HCT116 (cell line): ENCODE measurements around the gene ATAD2B. TPM values are rescaled to one million over a fixed set of nuclear protein-coding genes. Genes with fewer than 3 reads are reported as not detected.

Source experiments
- ATAC-seq: fragments of 200-7000 bp; cut with Tn5 transposase; 2 replicates; pipeline ENCODE4 v1.9.1; 2020; ENCODE audit warnings: mild to moderate bottlenecking, moderate library complexity
- BruUV-seq: library from RNA; stranded (reverse); fragments of 400-500 nt; replicated peaks from 2 replicates; lab custom pipeline; 2021; lab: Mats Ljungman, UMichigan
- CTCF ChIA-PET: fragments of 300-600 bp; sonication (Branson Sonifier 250); formaldehyde crosslinking; loops from one replicate; lab custom pipeline; 2021; ENCODE audit warnings: antibody characterized with exemption; lab: Charles Lee
- POLR2A ChIA-PET: fragments of 300-600, 350-600 bp; sonication (Branson Sonifier 250); formaldehyde crosslinking; loops from one replicate; lab custom pipeline; 2021; ENCODE audit warnings: antibody characterized with exemption; lab: Charles Lee
- RAD21 ChIA-PET, 2 experiments: fragments of 300-600 bp; sonication (Branson Sonifier 250); formaldehyde crosslinking; loops; one replicate each; lab custom pipeline; 2023; ENCODE audit warnings: low total read pairs in 2 of 2; ENCODE audit not compliant: uncharacterized antibody in 2 of 2, unreplicated experiment in 2 of 2, low non-redundant PET in 1 of 2; lab: Charles Lee
- DNase-seq: peaks from one replicate; pipeline ENCODE4 v3.0.0-alpha.2; 2010; ENCODE audit warnings: low read depth, low spot score
- H2AFZ ChIP-seq: fragments of 200-600 bp; shearing (Covaris generic), sonication (generic); 2 replicates; pipeline ENCODE4 v1.6.1; 2017; ENCODE audit warnings: low read depth, mixed run types, mixed read lengths, antibody characterized with exemption, low read length; ENCODE audit not compliant: poor library complexity, severe bottlenecking
- H3K27ac ChIP-seq: 2 replicates; pipeline ENCODE4 v1.5.1; 2012; ENCODE audit warnings: low read depth, low read length
- H3K27me3 ChIP-seq: fragments of 200-600 bp; sonication (generic); 2 replicates; pipeline ENCODE4 v1.6.1; 2016; ENCODE audit warnings: mixed run types, low read length, mixed read lengths; ENCODE audit not compliant: insufficient read depth
- H3K36me3 ChIP-seq, 2 experiments: fragments of 200-500 bp in 1 of 2; fragments of 200-600 bp in 1 of 2; sonication (Bioruptor generic) in 1 of 2; sonication (generic) in 1 of 2; 2 replicates each; pipeline versions ENCODE4 v1.5.1 to v1.6.1; 2014 to 2016; ENCODE audit warnings: low read length in 2 of 2, inconsistent platforms in 1 of 2, mixed read lengths in 1 of 2, mixed run types in 1 of 2; ENCODE audit not compliant: insufficient read depth in 2 of 2, control insufficient read depth in 1 of 2
- H3K4me1 ChIP-seq, 2 experiments: fragments of 200-600 bp in 1 of 2; sonication (generic) in 1 of 2; 2 replicates each; pipeline versions ENCODE4 v1.5.1 to v1.6.1; 2012 to 2017; ENCODE audit warnings: low read length in 2 of 2, inconsistent platforms in 1 of 2, mild to moderate bottlenecking in 1 of 2, mixed read lengths in 1 of 2, mixed run types in 1 of 2, moderate library complexity in 1 of 2; ENCODE audit not compliant: insufficient read depth in 2 of 2, control insufficient read depth in 1 of 2
- H3K4me2 ChIP-seq: fragments of 200-600 bp; sonication (generic); 2 replicates; pipeline ENCODE4 v1.6.1; 2017; ENCODE audit warnings: mixed run types, low read length, mixed read lengths
- H3K4me3 ChIP-seq, 2 experiments: fragments of 200-600 bp in 1 of 2; sonication (generic) in 1 of 2; replicated peaks in 1 of 2; 2 replicates each; pipeline ENCODE4 v1.5.1; 2011 to 2016; ENCODE audit warnings: low read length in 2 of 2, control low read depth in 1 of 2, low read depth in 1 of 2, mild to moderate bottlenecking in 1 of 2, mixed read lengths in 1 of 2, mixed run types in 1 of 2
- H3K79me2 ChIP-seq: fragments of 200-600 bp; sonication (generic); 2 replicates; pipeline ENCODE4 v1.6.1; 2017; ENCODE audit warnings: mild to moderate bottlenecking, mixed run types, low read length, moderate library complexity, mixed read lengths; ENCODE audit not compliant: insufficient read depth
- H3K9ac ChIP-seq: fragments of 200-600 bp; sonication (generic); 2 replicates; pipeline ENCODE4 v1.6.1; 2016; ENCODE audit warnings: low read length, mixed read lengths
- H3K9me2 ChIP-seq: fragments of 200-600 bp; sonication (generic), shearing (Covaris generic); 2 replicates; pipeline ENCODE4 v1.6.1; 2017; ENCODE audit warnings: mixed run types, mild to moderate bottlenecking, moderate library complexity; ENCODE audit not compliant: insufficient read depth
- H3K9me3 ChIP-seq, 2 experiments: fragments of 200-500 bp in 1 of 2; fragments of 200-600 bp in 1 of 2; sonication (Bioruptor generic) in 1 of 2; sonication (generic) in 1 of 2; 2 replicates each; pipeline ENCODE4 v1.6.1; 2014 to 2017; ENCODE audit warnings: low read length in 2 of 2, mixed read lengths in 2 of 2, inconsistent platforms in 1 of 2, low read depth in 1 of 2, mild to moderate bottlenecking in 1 of 2, mixed run types in 1 of 2, moderate library complexity in 1 of 2; ENCODE audit not compliant: control insufficient read depth in 1 of 2, insufficient read depth in 1 of 2
- H4K20me1 ChIP-seq: fragments of 200-600 bp; sonication (generic), shearing (Covaris generic); 2 replicates; pipeline ENCODE4 v1.6.1; 2017; ENCODE audit warnings: mixed run types, mild to moderate bottlenecking, moderate library complexity; ENCODE audit not compliant: insufficient read depth
- CEBPB ChIP-seq: IDR thresholded peaks from 2 replicates; pipeline ENCODE4 v1.6.1; 2012; ENCODE audit warnings: low read depth
- EZH2 ChIP-seq: fragments of 200-600 bp; sonication (generic); IDR thresholded peaks from 2 replicates; pipeline ENCODE4 v1.6.1; 2017; ENCODE audit warnings: antibody characterized with exemption, mixed run types
- EZH2phosphoT487 ChIP-seq: fragments of 200-600 bp; IDR thresholded peaks from 2 replicates; pipeline ENCODE4 v1.6.1; 2018; ENCODE audit warnings: antibody characterized with exemption, borderline replicate concordance
- FOSL1 ChIP-seq: IDR thresholded peaks from 2 replicates; pipeline ENCODE4 v1.6.1; 2012; ENCODE audit warnings: low read depth
- JUND ChIP-seq: IDR thresholded peaks from 2 replicates; pipeline ENCODE4 v1.6.1; 2012
- RAD21 ChIP-seq: IDR thresholded peaks from 2 replicates; pipeline ENCODE4 v1.6.1; 2012; ENCODE audit warnings: low read depth, mild to moderate bottlenecking
- SP1 ChIP-seq: IDR thresholded peaks from 2 replicates; pipeline ENCODE4 v1.6.1; 2012; ENCODE audit warnings: low read depth
- SRF ChIP-seq: IDR thresholded peaks from 2 replicates; pipeline ENCODE4 v1.6.1; 2012; ENCODE audit warnings: low read depth
- TCF7L2 ChIP-seq: IDR thresholded peaks from 2 replicates; pipeline ENCODE4 v1.7.0; 2011; ENCODE audit warnings: borderline replicate concordance, inconsistent platforms; ENCODE audit not compliant: insufficient read depth, insufficient read length; ENCODE audit errors: extremely low read depth
- YY1 ChIP-seq: IDR thresholded peaks from 2 replicates; pipeline ENCODE4 v1.6.1; 2011; ENCODE audit warnings: low read length, low read depth, moderate library complexity, mild to moderate bottlenecking; ENCODE audit not compliant: insufficient replicate concordance; ENCODE audit errors: extremely low read depth
- intact Hi-C: fragments of 100-400 bp; cut with micrococcal nuclease; formaldehyde crosslinking; loops from 2 replicates; pipeline ENCODE4 v1.10.0; 2022
- total RNA-seq: library from RNA; stranded (reverse); gene quantifications from one replicate; pipeline ENCODE4 v1.2.1, GENCODE V29; 2021; ENCODE audit not compliant: unreplicated experiment
- TF ChIP-seq, protein P1 (sequence below): IDR thresholded peaks from 2 replicates; pipeline ENCODE4 v1.6.1; 2012; ENCODE audit warnings: low read depth
- TF ChIP-seq, protein P2 (sequence below): IDR thresholded peaks from 2 replicates; pipeline ENCODE4 v1.6.1; 2012
- TF ChIP-seq, protein P3 (sequence below): IDR thresholded peaks from 2 replicates; pipeline ENCODE4 v1.6.1; 2011; ENCODE audit warnings: mild to moderate bottlenecking, low read length, moderate library complexity; ENCODE audit not compliant: insufficient replicate concordance; ENCODE audit errors: extremely low read depth
- TF ChIP-seq, protein P4 (sequence below), 3 experiments: fragments of 200-600 bp in 1 of 3; sonication (generic) in 1 of 3; IDR thresholded peaks in 2 of 3; conservative IDR thresholded peaks in 1 of 3; 2 replicates each; pipeline ENCODE4 v1.5.1; 2012 to 2017; ENCODE audit warnings: low read depth in 2 of 3, low read length in 2 of 3, antibody characterized with exemption in 1 of 3, borderline replicate concordance in 1 of 3, control low read depth in 1 of 3, mild to moderate bottlenecking in 1 of 3, mixed read lengths in 1 of 3, mixed run types in 1 of 3, moderate library complexity in 1 of 3; ENCODE audit not compliant: insufficient read depth in 1 of 3

The ATAD2B gene
- total RNA-seq, 1 experiment from 2014 or later, result 9.6 TPM

DNA sequence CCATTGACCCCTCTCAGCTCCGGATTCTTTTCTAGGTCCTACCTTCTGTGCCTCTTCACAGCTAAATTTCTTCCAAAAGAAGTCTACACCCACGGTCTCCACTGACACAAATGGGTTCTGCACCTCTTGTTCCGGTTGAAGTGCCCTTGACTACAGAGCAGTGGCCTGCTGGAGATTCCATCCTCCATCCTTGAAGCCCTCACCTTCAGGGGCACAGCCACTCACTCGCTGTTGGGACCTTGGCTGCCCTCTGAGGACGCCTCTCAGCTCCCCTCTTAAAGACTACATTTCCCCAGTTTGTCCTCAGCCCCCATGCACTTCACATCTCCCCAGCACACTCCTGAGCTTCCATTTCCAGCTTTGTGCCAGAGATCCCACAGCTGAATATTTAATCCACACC is 226.3 kb downstream of the ATAD2B start:
- Histone ChIP-seq H3K9me3 (no peaks in the 10 kb centered on the region), H3K79me2 (no peaks in the 10 kb centered on the region), H2AFZ (no peak overlapping the region), H3K9me2 (no peaks in the 10 kb centered on the region), H4K20me1 (no peaks in the 10 kb centered on the region), H3K27ac (no peak overlapping the region), H3K4me2 (no peak overlapping the region), H3K36me3 (no peaks in the 10 kb centered on the region), H3K9ac (no peak overlapping the region), H3K27me3 (no peaks in the 10 kb centered on the region), H3K4me1 (no peaks in the 10 kb centered on the region), H3K4me3 (no peak overlapping the region)
- ChIA-PET POLR2A (no interaction called here), RAD21 (no interaction called here), CTCF (no interaction called here)
- intact Hi-C loops, result no loop called here
- no peak for ATAC-seq
- no TSS peak for BruUV-seq
- no peak for DNase-seq
- TF ChIP-seq TCF7L2, result no peak
- TF ChIP-seq, protein P1, sequence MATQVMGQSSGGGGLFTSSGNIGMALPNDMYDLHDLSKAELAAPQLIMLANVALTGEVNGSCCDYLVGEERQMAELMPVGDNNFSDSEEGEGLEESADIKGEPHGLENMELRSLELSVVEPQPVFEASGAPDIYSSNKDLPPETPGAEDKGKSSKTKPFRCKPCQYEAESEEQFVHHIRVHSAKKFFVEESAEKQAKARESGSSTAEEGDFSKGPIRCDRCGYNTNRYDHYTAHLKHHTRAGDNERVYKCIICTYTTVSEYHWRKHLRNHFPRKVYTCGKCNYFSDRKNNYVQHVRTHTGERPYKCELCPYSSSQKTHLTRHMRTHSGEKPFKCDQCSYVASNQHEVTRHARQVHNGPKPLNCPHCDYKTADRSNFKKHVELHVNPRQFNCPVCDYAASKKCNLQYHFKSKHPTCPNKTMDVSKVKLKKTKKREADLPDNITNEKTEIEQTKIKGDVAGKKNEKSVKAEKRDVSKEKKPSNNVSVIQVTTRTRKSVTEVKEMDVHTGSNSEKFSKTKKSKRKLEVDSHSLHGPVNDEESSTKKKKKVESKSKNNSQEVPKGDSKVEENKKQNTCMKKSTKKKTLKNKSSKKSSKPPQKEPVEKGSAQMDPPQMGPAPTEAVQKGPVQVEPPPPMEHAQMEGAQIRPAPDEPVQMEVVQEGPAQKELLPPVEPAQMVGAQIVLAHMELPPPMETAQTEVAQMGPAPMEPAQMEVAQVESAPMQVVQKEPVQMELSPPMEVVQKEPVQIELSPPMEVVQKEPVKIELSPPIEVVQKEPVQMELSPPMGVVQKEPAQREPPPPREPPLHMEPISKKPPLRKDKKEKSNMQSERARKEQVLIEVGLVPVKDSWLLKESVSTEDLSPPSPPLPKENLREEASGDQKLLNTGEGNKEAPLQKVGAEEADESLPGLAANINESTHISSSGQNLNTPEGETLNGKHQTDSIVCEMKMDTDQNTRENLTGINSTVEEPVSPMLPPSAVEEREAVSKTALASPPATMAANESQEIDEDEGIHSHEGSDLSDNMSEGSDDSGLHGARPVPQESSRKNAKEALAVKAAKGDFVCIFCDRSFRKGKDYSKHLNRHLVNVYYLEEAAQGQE, result no peak
- no peak for TF ChIP-seq SP1
- no peak for TF ChIP-seq EZH2
- no peak for TF ChIP-seq YY1

DNA sequence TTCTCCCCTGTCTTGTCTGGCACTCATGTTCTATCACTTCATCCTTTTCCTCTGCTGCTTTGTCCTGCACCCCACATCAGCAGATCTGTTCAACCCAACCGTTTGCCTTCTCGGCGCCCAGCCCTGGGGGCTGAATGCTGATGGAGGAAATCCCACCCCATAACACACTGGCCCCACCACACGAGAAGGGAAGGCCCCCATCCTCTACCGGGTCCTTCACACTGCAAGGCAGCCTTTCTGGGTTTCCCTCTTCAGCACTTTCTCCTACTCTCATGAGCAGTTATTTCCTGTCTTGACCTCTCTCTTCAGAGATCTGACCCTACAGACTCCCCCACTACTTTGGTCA is 227.4 kb downstream of the ATAD2B start:
- Histone ChIP-seq H3K79me2 (no peaks in the 10 kb centered on the region), H3K4me2 (no peak overlapping the region), H4K20me1 (no peaks in the 10 kb centered on the region), H2AFZ (no peak overlapping the region), H3K9ac (no peak overlapping the region), H3K27ac (no peak overlapping the region), H3K36me3 (no peaks in the 10 kb centered on the region), H3K4me1 (no peaks in the 10 kb centered on the region), H3K4me3 (no peak overlapping the region), H3K9me2 (no peaks in the 10 kb centered on the region), H3K9me3 (no peaks in the 10 kb centered on the region), H3K27me3 (no peaks in the 10 kb centered on the region)
- ChIA-PET POLR2A (no interaction called here), CTCF (no interaction called here), RAD21 (no interaction called here)
- ATAC-seq, result no peak
- intact Hi-C loops, result no loop called here
- no TSS peak for BruUV-seq
- no peak for DNase-seq
- TF ChIP-seq RAD21 (no peak), EZH2phosphoT487 (no peak), TCF7L2 (no peak), SRF (no peak), JUND (no peak), FOSL1 (no peak), CEBPB (no peak)
- TF ChIP-seq, protein P2, sequence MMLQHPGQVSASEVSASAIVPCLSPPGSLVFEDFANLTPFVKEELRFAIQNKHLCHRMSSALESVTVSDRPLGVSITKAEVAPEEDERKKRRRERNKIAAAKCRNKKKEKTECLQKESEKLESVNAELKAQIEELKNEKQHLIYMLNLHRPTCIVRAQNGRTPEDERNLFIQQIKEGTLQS, result no peak
- TF ChIP-seq, protein P3, sequence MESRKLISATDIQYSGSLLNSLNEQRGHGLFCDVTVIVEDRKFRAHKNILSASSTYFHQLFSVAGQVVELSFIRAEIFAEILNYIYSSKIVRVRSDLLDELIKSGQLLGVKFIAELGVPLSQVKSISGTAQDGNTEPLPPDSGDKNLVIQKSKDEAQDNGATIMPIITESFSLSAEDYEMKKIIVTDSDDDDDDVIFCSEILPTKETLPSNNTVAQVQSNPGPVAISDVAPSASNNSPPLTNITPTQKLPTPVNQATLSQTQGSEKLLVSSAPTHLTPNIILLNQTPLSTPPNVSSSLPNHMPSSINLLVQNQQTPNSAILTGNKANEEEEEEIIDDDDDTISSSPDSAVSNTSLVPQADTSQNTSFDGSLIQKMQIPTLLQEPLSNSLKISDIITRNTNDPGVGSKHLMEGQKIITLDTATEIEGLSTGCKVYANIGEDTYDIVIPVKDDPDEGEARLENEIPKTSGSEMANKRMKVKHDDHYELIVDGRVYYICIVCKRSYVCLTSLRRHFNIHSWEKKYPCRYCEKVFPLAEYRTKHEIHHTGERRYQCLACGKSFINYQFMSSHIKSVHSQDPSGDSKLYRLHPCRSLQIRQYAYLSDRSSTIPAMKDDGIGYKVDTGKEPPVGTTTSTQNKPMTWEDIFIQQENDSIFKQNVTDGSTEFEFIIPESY, result no peak
- TF ChIP-seq, protein P4, sequence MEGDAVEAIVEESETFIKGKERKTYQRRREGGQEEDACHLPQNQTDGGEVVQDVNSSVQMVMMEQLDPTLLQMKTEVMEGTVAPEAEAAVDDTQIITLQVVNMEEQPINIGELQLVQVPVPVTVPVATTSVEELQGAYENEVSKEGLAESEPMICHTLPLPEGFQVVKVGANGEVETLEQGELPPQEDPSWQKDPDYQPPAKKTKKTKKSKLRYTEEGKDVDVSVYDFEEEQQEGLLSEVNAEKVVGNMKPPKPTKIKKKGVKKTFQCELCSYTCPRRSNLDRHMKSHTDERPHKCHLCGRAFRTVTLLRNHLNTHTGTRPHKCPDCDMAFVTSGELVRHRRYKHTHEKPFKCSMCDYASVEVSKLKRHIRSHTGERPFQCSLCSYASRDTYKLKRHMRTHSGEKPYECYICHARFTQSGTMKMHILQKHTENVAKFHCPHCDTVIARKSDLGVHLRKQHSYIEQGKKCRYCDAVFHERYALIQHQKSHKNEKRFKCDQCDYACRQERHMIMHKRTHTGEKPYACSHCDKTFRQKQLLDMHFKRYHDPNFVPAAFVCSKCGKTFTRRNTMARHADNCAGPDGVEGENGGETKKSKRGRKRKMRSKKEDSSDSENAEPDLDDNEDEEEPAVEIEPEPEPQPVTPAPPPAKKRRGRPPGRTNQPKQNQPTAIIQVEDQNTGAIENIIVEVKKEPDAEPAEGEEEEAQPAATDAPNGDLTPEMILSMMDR (IDR thresholded peaks at IDR 0.05 in 2 of 3, conservative IDR thresholded peaks at IDR 0.05 in 1 of 3; ENCODE audit: borderline replicate concordance in 1 of 3, insufficient read depth in 1 of 3, low read depth in 2 of 3, low read length in 2 of 3), result no peak
